HAP-1 (cell line): Measurements from ENCODE around the gene SNX25.
"Not testable (repeated sequence)": the region's sequence is repeated elsewhere in the genome, so short reads cannot be mapped to it uniquely, and the experiment has no call there.

Experiments
- DNase-seq, 2 experiments: peaks; one replicate each; pipeline ENCODE4 v3.0.0-alpha.2; 2016 to 2020; ENCODE audit warnings: low spot score in 2 of 2
- H3K27me3 ChIP-seq: fragments of 250-450 bp; sonication (Bioruptor Pico); 2 replicates; pipeline ENCODE4 v1.5.1; 2020; ENCODE audit warnings: low read depth, mild to moderate bottlenecking, moderate library complexity
- H3K36me3 ChIP-seq: fragments of 250-450 bp; sonication (Bioruptor Pico); replicated peaks from 2 replicates; pipeline ENCODE4 v1.5.1; 2020; ENCODE audit warnings: mild to moderate bottlenecking
- H3K4me1 ChIP-seq: fragments of 250-450 bp; sonication (Bioruptor Pico); 2 replicates; pipeline ENCODE4 v1.5.1; 2020; ENCODE audit warnings: mild to moderate bottlenecking
- H3K4me3 ChIP-seq: fragments of 250-450 bp; sonication (Bioruptor Pico); 2 replicates; pipeline ENCODE4 v1.5.1; 2020; ENCODE audit warnings: mild to moderate bottlenecking, moderate library complexity
- H3K9me3 ChIP-seq: fragments of 250-450 bp; sonication (Bioruptor Pico); 2 replicates; pipeline ENCODE4 v1.5.1; 2020; ENCODE audit warnings: mild to moderate bottlenecking, moderate library complexity
- in situ Hi-C: fragments of 300-500 bp; cut with MboI; formaldehyde crosslinking; loops from 3 replicates; pipeline ENCODE4 v1.14.3; 2020; ENCODE audit warnings: low sequenced_read_pairs, inconsistent platforms, mixed read lengths

The SNX25 gene

GRCh38 chr4:185196437-185196836 lies 13.0 kb upstream of the SNX25 start:
- no peak for DNase-seq
- in situ Hi-C loops: no loop called here
- Histone ChIP-seq H3K36me3 (no peaks in the 10 kb centered on the region), H3K9me3 (no peaks in the 10 kb centered on the region), H3K4me1 (peaks cover under 1% of the 10 kb centered on the region), H3K27me3 (no peaks in the 10 kb centered on the region), H3K4me3 (no peak overlapping the region)

- H3K27me3 ChIP-seq, in situ Hi-C loops, H3K4me1 ChIP-seq, DNase-seq, H3K9me3 ChIP-seq, H3K4me3 ChIP-seq, H3K36me3 ChIP-seq: not testable (repeated sequence)
Observed at GRCh38 chr4:185198189-185198588, 11.2 kb upstream of the SNX25 start.

- no peaks in the 10 kb centered on the region for H3K27me3 ChIP-seq
- H3K4me1 ChIP-seq: peaks cover 16% of the 10 kb centered on the region
- peak; percentile 57 to 62 for DNase-seq
- in situ Hi-C loops: loop anchor here (10.0 kb wide), 1 partner anchor 193 kb away; the partner anchor contains the start of genes ANKRD37 and LRP2BP
- H3K9me3 ChIP-seq: no peaks in the 10 kb centered on the region
- peak overlapping the region; percentile 43 for H3K4me3 ChIP-seq
- H3K36me3 ChIP-seq: no peaks in the 10 kb centered on the region
Observed at GRCh38 chr4:185201977-185202962, 7.1 kb upstream of the SNX25 start.

GRCh38 chr4:185202984-185203485 lies 6.4 kb upstream of the SNX25 start:
- Histone ChIP-seq H3K4me3 (peak overlapping the region; percentile 43), H3K27me3 (no peaks in the 10 kb centered on the region), H3K36me3 (no peaks in the 10 kb centered on the region), H3K9me3 (no peaks in the 10 kb centered on the region), H3K4me1 (peaks cover 16% of the 10 kb centered on the region)
- DNase-seq: no peak
- in situ Hi-C loops: loop anchor here (10.0 kb wide), 1 partner anchor 192 kb away; the partner anchor contains the start of genes ANKRD37 and LRP2BP

- peaks cover 16% of the 10 kb centered on the region for H3K4me1 ChIP-seq
- H3K27me3 ChIP-seq: no peaks in the 10 kb centered on the region
- H3K36me3 ChIP-seq: no peaks in the 10 kb centered on the region
- DNase-seq: peak; percentile 40 to 80
- in situ Hi-C loops: loop anchor here (10.0 kb wide), 1 partner anchor 191 kb away; the partner anchor contains the start of genes ANKRD37 and LRP2BP
- H3K9me3 ChIP-seq: no peaks in the 10 kb centered on the region
- H3K4me3 ChIP-seq: peak within 1 kb of the TSS; percentile 43
Observed at GRCh38 chr4:185203486-185204237, 5.7 kb upstream of the SNX25 start, which contains the start of gene CFAP97. TSS of gene CFAP97 (minus strand) at chr4:185204000. CDS start at chr4:185191196, 12,804 bp downstream.

GRCh38 chr4:185204238-185204910 lies 5.0 kb upstream of the SNX25 start:
- peak in 1 of 2 experiments; percentile 47 for DNase-seq
- peaks cover 16% of the 10 kb centered on the region for H3K4me1 ChIP-seq
- in situ Hi-C loops: loop anchor here (10.0 kb wide), 1 partner anchor 190 kb away; the partner anchor contains the start of genes ANKRD37 and LRP2BP

GRCh38 chr4:185205073-185205472 lies 4.3 kb upstream of the SNX25 start:
- not testable (repeated sequence) for DNase-seq, H3K4me3 ChIP-seq
- in situ Hi-C loops: loop anchor here (10.0 kb wide), 1 partner anchor 190 kb away; the partner anchor contains the start of genes ANKRD37 and LRP2BP

More at GRCh38 chr4:185204238-185204910, 5.0 kb upstream of the SNX25 start:
- peak overlapping the region; percentile 43 for H3K4me3 ChIP-seq
- no peaks in the 10 kb centered on the region for H3K27me3 ChIP-seq
- no peaks in the 10 kb centered on the region for H3K36me3 ChIP-seq
- no peaks in the 10 kb centered on the region for H3K9me3 ChIP-seq

GRCh38 chr4:185205697-185206342 lies 3.6 kb upstream of the SNX25 start:
- in situ Hi-C loops: loop anchor here (10.0 kb wide), 1 partner anchor 189 kb away; the partner anchor contains the start of genes ANKRD37 and LRP2BP
- no peak for DNase-seq
- Histone ChIP-seq H3K4me1 (peaks cover 16% of the 10 kb centered on the region), H3K4me3 (no peak overlapping the region), H3K9me3 (no peaks in the 10 kb centered on the region), H3K27me3 (no peaks in the 10 kb centered on the region), H3K36me3 (no peaks in the 10 kb centered on the region)

More at GRCh38 chr4:185205073-185205472, 4.3 kb upstream of the SNX25 start:
- not testable (repeated sequence) for H3K36me3 ChIP-seq, H3K27me3 ChIP-seq, H3K9me3 ChIP-seq
- peaks cover 16% of the 10 kb centered on the region for H3K4me1 ChIP-seq

- no peak overlapping the region for H3K4me3 ChIP-seq
- H3K9me3 ChIP-seq: no peaks in the 10 kb centered on the region
- H3K27me3 ChIP-seq: no peaks in the 10 kb centered on the region
- H3K36me3 ChIP-seq: no peaks in the 10 kb centered on the region
- peaks cover 11% of the 10 kb centered on the region for H3K4me1 ChIP-seq
- in situ Hi-C loops: loop anchor here (10.0 kb wide), 1 partner anchor 187 kb away; the partner anchor contains the start of genes ANKRD37 and LRP2BP
- DNase-seq: no peak
Observed at GRCh38 chr4:185207466-185207865, 1.9 kb upstream of the SNX25 start.

GRCh38 chr4:185209852-185210101 lies 379 bp downstream of the SNX25 start:
- not testable (repeated sequence) for H3K4me1 ChIP-seq, H3K27me3 ChIP-seq, DNase-seq, H3K9me3 ChIP-seq, H3K36me3 ChIP-seq
- peak overlapping the region; percentile 58 for H3K4me3 ChIP-seq
- in situ Hi-C loops: loop anchor here (10.0 kb wide), 1 partner anchor 185 kb away; the partner anchor contains the start of genes ANKRD37 and LRP2BP

- in situ Hi-C loops: no loop called here
- H3K36me3 ChIP-seq: no peaks in the 10 kb centered on the region
- H3K4me3 ChIP-seq: peak overlapping the region; percentile 58
- no peaks in the 10 kb centered on the region for H3K27me3 ChIP-seq
- no peaks in the 10 kb centered on the region for H3K9me3 ChIP-seq
- DNase-seq: peak in 1 of 2 experiments; percentile 51
- peaks cover 9% of the 10 kb centered on the region for H3K4me1 ChIP-seq
Observed at GRCh38 chr4:185210102-185210981, 944 bp downstream of the SNX25 start.

- no peak for DNase-seq
- H3K4me1 ChIP-seq: peaks cover 11% of the 10 kb centered on the region
- H3K4me3 ChIP-seq: peak overlapping the region; percentile 58
- in situ Hi-C loops: no loop called here
- H3K27me3 ChIP-seq: no peaks in the 10 kb centered on the region
- no peaks in the 10 kb centered on the region for H3K9me3 ChIP-seq
- H3K36me3 ChIP-seq: no peaks in the 10 kb centered on the region
Observed at GRCh38 chr4:185211035-185211434, 1.6 kb downstream of the SNX25 start.
